ENCODE measurements around the gene PPP3CA. TPM values are rescaled to one million over a fixed set of nuclear protein-coding genes. Genes with fewer than 3 reads are reported as not detected.

PPP3CA gene
- total and polyA plus RNA-seq, 2 of the 13 experiments (the other 11 are each of a cell fraction or from before 2014, with no cell fraction given): 4.8 to 13.2 TPM

DNA sequence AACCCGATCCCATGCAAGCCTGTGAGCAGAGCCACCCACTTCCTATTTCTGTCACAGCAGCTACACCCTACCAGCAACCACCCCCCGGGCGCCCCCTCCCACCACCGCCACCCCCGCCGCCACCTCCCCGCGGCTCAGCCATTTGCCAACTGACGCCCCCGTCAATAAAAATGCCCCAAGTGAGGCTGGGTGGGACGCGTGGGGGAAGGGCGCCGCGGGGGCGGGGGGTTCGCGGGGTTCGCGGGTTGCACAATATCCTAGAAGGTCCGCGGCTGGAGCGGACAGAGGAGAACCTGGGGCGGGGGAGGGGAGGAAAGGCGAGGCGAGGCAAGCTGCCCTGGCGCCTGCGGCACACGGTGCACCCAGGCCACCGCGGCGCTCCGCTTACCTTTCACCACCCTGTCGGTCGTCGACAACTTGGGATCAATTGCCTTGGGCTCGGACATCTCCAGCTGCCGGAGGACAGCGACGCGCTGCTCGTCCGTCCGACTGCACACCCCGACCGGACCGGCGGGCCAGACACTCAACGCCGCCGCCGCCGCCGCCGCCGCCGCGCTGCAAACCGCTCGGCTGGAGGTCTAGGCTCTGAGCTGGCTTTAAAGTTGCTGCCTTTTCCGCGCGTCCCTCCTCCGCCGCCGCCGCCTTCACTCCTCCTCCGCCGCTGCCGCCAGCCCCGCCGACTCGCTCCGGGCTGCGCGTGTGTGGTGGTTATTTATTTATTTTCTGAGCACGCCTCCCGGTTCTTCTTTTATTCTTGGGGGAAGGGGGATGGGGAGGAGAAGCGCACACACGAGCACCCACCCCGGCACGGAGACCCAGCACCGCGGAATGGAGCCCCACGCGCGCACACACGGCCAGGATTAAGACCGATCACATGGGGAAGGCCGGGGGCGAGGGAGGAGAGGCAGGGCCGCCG lies 717 bp downstream of the PPP3CA start:
- Histone ChIP-seq H3K27ac (ENCODE audit: extremely low read length, insufficient read depth, low read length) (peak overlapping the region; percentile 81), H3K79me2 (ENCODE audit: insufficient read depth, low read length) (peaks cover 34% of the 10 kb centered on the region), H3K27me3 (ENCODE audit: control insufficient read depth in 1 of 2, insufficient read depth in 2 of 2, low read length in 2 of 2) (no peaks in the 10 kb centered on the region; a peak in 1 of 5 replicates), H3K36me3 (replicated peaks in 1 of 2; ENCODE audit: control insufficient read depth in 1 of 2, insufficient read depth in 2 of 2, low read length in 2 of 2) (no peaks in the 10 kb centered on the region), H3K9ac (ENCODE audit: insufficient read depth, low read depth, low read length) (peak overlapping the region; percentile 80), H2AFZ (ENCODE audit: low read length) (no peak overlapping the region), H3K9me3 (ENCODE audit: low read length) (no peaks in the 10 kb centered on the region), H3K4me1 (ENCODE audit: insufficient read depth, low read length) (peaks cover 38% of the 10 kb centered on the region), H3K4me2 (ENCODE audit: low read depth, low read length) (peak overlapping the region; percentile 54), H3K4me3 (replicated peaks in 1 of 3; ENCODE audit: insufficient read depth in 1 of 3, low read depth in 2 of 3, low read length in 3 of 3) (peak overlapping the region; percentile 95 to 98 (median 96)), H4K20me1 (ENCODE audit: insufficient read depth, low read length) (no peaks in the 10 kb centered on the region)
- CTCF ChIA-PET (ENCODE audit: low intra/inter-chr PET ratio, low total read pairs): no interaction called here
- FAIRE-seq (no peak), ATAC-seq (peak; percentile 16), DNase-seq (ENCODE audit: low spot score) (peak; percentile 21)
- in situ Hi-C loops (cut with HindIII; ENCODE audit: extremely low pct_ligation_motif_present, low pct_unique_long_range_greater_than_20kb): loop anchor here (10.0 kb wide), 1 partner anchor 152 kb away; no protein-coding TSS in a partner anchor
- TSS peak; percentile 69 for BruUV-seq (replicated peaks)
- POLR2A ChIA-PET: interaction anchor here (1.3 to 2.8 kb wide), 4 partner anchors 10 to 232 kb away, joined by 3 to 17 read pairs (median 7); no protein-coding TSS in a partner anchor
- WGBS (ENCODE audit: low lambda C conversion rate): 2% methylated on average over 19 of the region's 93 CpGs
- intact Hi-C loops (cut with micrococcal nuclease; ENCODE audit: unreplicated experiment): loop anchor here (1.0 to 5.0 kb wide), 6 partner anchors 10 to 386 kb away; no protein-coding TSS in a partner anchor
- TF ChIP-seq ZNF616 (CRISPR knock-in tag; IDR thresholded peaks at IDR 0.05; ENCODE audit: low read depth) (no peak), ZUFSP (CRISPR knock-in tag; IDR thresholded peaks at IDR 0.05; ENCODE audit: borderline replicate concordance) (no peak), CCAR2 (optimal IDR thresholded peaks at IDR 0.05; ENCODE audit: low read depth, low read length) (no peak), FOXP1 (IDR thresholded peaks at IDR 0.05) (no peak), FOXP1 (CRISPR knock-in tag; IDR thresholded peaks at IDR 0.05) (no peak), HCFC1 (IDR thresholded peaks at IDR 0.05; ENCODE audit: low read depth, low read length) (no peak), ZNF629 (CRISPR knock-in tag; conservative IDR thresholded peaks at IDR 0.05) (no peak), ZNF550 (CRISPR knock-in tag; IDR thresholded peaks at IDR 0.05; ENCODE audit: borderline replicate concordance) (no peak), KAT7 (CRISPR knock-in tag; IDR thresholded peaks at IDR 0.05; ENCODE audit: borderline replicate concordance) (peak; percentile 71; the same call in 1 of the 2 replicates), BRCA1 (CRISPR knock-in tag; IDR thresholded peaks at IDR 0.05) (0 out of 2 replicates have a peak, but pooled peaks have one; percentile 48), SIN3B (IDR thresholded peaks at IDR 0.05; ENCODE audit: low read length) (no peak), ZNF543 (CRISPR knock-in tag; IDR thresholded peaks at IDR 0.05) (no peak), ZNF160 (CRISPR knock-in tag; IDR thresholded peaks at IDR 0.05) (no peak), ZBTB20 (CRISPR knock-in tag; IDR thresholded peaks at IDR 0.05; ENCODE audit: borderline replicate concordance, low read depth) (no peak), SMYD3 (CRISPR knock-in tag; IDR thresholded peaks at IDR 0.05) (no peak), ZNF136 (CRISPR knock-in tag; IDR thresholded peaks at IDR 0.05; ENCODE audit: low read depth) (no peak), MXD4 (CRISPR knock-in tag; IDR thresholded peaks at IDR 0.05) (no peak)
- TF ChIP-seq, protein P1, sequence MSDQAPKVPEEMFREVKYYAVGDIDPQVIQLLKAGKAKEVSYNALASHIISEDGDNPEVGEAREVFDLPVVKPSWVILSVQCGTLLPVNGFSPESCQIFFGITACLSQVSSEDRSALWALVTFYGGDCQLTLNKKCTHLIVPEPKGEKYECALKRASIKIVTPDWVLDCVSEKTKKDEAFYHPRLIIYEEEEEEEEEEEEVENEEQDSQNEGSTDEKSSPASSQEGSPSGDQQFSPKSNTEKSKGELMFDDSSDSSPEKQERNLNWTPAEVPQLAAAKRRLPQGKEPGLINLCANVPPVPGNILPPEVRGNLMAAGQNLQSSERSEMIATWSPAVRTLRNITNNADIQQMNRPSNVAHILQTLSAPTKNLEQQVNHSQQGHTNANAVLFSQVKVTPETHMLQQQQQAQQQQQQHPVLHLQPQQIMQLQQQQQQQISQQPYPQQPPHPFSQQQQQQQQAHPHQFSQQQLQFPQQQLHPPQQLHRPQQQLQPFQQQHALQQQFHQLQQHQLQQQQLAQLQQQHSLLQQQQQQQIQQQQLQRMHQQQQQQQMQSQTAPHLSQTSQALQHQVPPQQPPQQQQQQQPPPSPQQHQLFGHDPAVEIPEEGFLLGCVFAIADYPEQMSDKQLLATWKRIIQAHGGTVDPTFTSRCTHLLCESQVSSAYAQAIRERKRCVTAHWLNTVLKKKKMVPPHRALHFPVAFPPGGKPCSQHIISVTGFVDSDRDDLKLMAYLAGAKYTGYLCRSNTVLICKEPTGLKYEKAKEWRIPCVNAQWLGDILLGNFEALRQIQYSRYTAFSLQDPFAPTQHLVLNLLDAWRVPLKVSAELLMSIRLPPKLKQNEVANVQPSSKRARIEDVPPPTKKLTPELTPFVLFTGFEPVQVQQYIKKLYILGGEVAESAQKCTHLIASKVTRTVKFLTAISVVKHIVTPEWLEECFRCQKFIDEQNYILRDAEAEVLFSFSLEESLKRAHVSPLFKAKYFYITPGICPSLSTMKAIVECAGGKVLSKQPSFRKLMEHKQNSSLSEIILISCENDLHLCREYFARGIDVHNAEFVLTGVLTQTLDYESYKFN (CRISPR knock-in tag; conservative IDR thresholded peaks at IDR 0.05): no peak
- TF ChIP-seq, protein P2, sequence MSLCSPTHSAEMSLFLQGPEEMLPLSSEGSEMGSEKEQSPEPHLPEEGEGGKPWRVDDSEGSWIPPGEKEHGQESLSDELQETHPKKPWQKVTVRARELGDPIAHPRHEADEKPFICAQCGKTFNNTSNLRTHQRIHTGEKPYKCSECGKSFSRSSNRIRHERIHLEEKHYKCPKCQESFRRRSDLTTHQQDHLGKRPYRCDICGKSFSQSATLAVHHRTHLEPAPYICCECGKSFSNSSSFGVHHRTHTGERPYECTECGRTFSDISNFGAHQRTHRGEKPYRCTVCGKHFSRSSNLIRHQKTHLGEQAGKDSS (CRISPR knock-in tag; IDR thresholded peaks at IDR 0.05; ENCODE audit: borderline replicate concordance, low read depth): no peak
